K562 (cell line): ENCODE results near the gene AK4. TPM values are rescaled to one million over a fixed set of nuclear protein-coding genes. Genes with fewer than 3 reads are reported as not detected.

ENCODE experiments used
- HMG20B ChIP-seq: fragments of 250-450 bp; sonication (Bioruptor Pico); IDR thresholded peaks from 2 replicates; pipeline ENCODE4 v1.5.0; 2021; ENCODE audit warnings: mild to moderate bottlenecking
- JUND ChIP-seq, 2 experiments: IDR thresholded peaks; 2 replicates in 1 of 2; 3 replicates in 1 of 2; pipeline ENCODE4 v1.6.1; 2011; ENCODE audit warnings: borderline replicate concordance in 2 of 2, low read depth in 2 of 2, low read length in 2 of 2, improper control_type of control experiment in 1 of 2, missing biosample characterization in 1 of 2, missing genetic modification characterization in 1 of 2, missing genetic modification reagents in 1 of 2
- MCM5 ChIP-seq: fragments of 450-650 bp; IDR thresholded peaks from 2 replicates; pipeline ENCODE4 v1.6.1; 2016; ENCODE audit warnings: low read depth
- NFRKB ChIP-seq: fragments of 450-650 bp; IDR thresholded peaks from 2 replicates; pipeline ENCODE4 v1.6.1; 2016; ENCODE audit warnings: low read depth
- NR2C2 ChIP-seq, 2 experiments: fragments of 200-800 bp in 1 of 2; sonication (Bioruptor generic) in 1 of 2; sonication (generic) in 1 of 2; formaldehyde crosslinking in 1 of 2; IDR thresholded peaks; 2 replicates each; pipeline versions ENCODE4 v1.6.1 to v1.8.0; 2016 to 2022; ENCODE audit warnings: mild to moderate bottlenecking in 1 of 2, missing compliant biosample characterization in 1 of 2, missing genetic modification characterization in 1 of 2, missing genetic modification reagents in 1 of 2
- NR4A1 ChIP-seq, 2 experiments: fragments of 250-450 bp in 1 of 2; fragments of 450-650 bp in 1 of 2; sonication (Bioruptor Pico) in 1 of 2; IDR thresholded peaks; 2 replicates each; pipeline versions ENCODE4 v1.4.0 to v1.6.1; 2016 to 2020; ENCODE audit warnings: mild to moderate bottlenecking in 2 of 2, missing compliant biosample characterization in 1 of 2, missing genetic modification characterization in 1 of 2, moderate library complexity in 1 of 2
- PHF8 ChIP-seq: fragments of 200-600 bp; sonication (generic); IDR thresholded peaks from 2 replicates; pipeline ENCODE4 v1.6.1; 2012; ENCODE audit warnings: mixed run types, mild to moderate bottlenecking, inconsistent platforms, low read length, moderate library complexity, borderline replicate concordance
- RBM25 ChIP-seq: fragments of 200-400 bp; formaldehyde crosslinking; IDR thresholded peaks from 2 replicates; pipeline ENCODE4 v1.6.1; 2018; ENCODE audit warnings: low read length, low read depth, moderate library complexity; ENCODE audit not compliant: severe bottlenecking
- RNF2 ChIP-seq: sonication (generic); IDR thresholded peaks from 2 replicates; pipeline ENCODE4 v1.6.1; 2016
- SIN3A ChIP-seq, 2 experiments: fragments of 150-350 bp in 1 of 2; IDR thresholded peaks; 2 replicates each; pipeline ENCODE4 v1.6.1; 2011 to 2016; ENCODE audit warnings: borderline replicate concordance in 2 of 2, low read depth in 2 of 2, low read length in 2 of 2, mild to moderate bottlenecking in 2 of 2, moderate library complexity in 2 of 2; ENCODE audit not compliant: control insufficient read depth in 1 of 2
- SMAD4 ChIP-seq: fragments of 250-450 bp; sonication (Bioruptor Pico); conservative IDR thresholded peaks from 2 replicates; pipeline ENCODE4 v1.8.0; 2021; ENCODE audit warnings: inconsistent platforms, mild to moderate bottlenecking, moderate library complexity
- polyA plus RNA-seq, 8 experiments: library from polyadenylated mRNA; depleted of rRNA in 4 of 8; stranded (reverse) in 5 of 8; unstranded in 3 of 8; fragments of >200 nt; fragmentation: Nextera tagmentation in 2 of 8; fragmentation: Illumina TruSeq in 1 of 8; extraction: Ambion mirVana in 2 of 8; extraction: Trizol in 1 of 8; gene quantifications; 2 replicates each; pipeline versions ENCODE4 v1.2.1 to v1.2.3, GENCODE V29; 2011 to 2014; ENCODE audit warnings: inconsistent platforms in 1 of 8, missing spikeins in 1 of 8
- total RNA-seq, 7 experiments: library from RNA; depleted of rRNA in 6 of 7; stranded (reverse); fragments of >200 nt in 6 of 7; fragmentation: Illumina TruSeq in 2 of 7; extraction: Trizol in 2 of 7; gene quantifications; 2 replicates each; pipeline versions ENCODE4 v1.2.1 to v1.2.3, GENCODE V29; 2011 to 2021; ENCODE audit warnings: low replicate concordance in 1 of 7
- TF ChIP-seq, protein P1 (sequence below): fragments of 450-650 bp; IDR thresholded peaks from 2 replicates; pipeline ENCODE4 v1.6.1; 2017; ENCODE audit warnings: antibody characterized with exemption, mild to moderate bottlenecking
- TF ChIP-seq, protein P2 (sequence below), 2 experiments: fragments of 200-800 bp in 1 of 2; sonication (Bioruptor generic) in 1 of 2; sonication (generic) in 1 of 2; formaldehyde crosslinking in 1 of 2; IDR thresholded peaks in 1 of 2; conservative IDR thresholded peaks in 1 of 2; 2 replicates each; pipeline versions ENCODE4 v1.5.0 to v1.6.1; 2016 to 2020; ENCODE audit warnings: missing compliant biosample characterization in 1 of 2, missing genetic modification characterization in 1 of 2, missing genetic modification reagents in 1 of 2
- TF ChIP-seq, protein P3 (sequence below), 2 experiments: fragments of 150-350 bp in 1 of 2; IDR thresholded peaks; 2 replicates each; pipeline ENCODE4 v1.6.1; 2012 to 2016; ENCODE audit warnings: low read depth in 2 of 2, low read length in 2 of 2, mild to moderate bottlenecking in 1 of 2, moderate library complexity in 1 of 2

AK4 gene
- total and polyA plus RNA-seq, 9 of the 15 experiments (the other 6 are each of a cell fraction or from before 2014, with no cell fraction given) = 10.4 to 96.6 (median 21.5) TPM

DNA sequence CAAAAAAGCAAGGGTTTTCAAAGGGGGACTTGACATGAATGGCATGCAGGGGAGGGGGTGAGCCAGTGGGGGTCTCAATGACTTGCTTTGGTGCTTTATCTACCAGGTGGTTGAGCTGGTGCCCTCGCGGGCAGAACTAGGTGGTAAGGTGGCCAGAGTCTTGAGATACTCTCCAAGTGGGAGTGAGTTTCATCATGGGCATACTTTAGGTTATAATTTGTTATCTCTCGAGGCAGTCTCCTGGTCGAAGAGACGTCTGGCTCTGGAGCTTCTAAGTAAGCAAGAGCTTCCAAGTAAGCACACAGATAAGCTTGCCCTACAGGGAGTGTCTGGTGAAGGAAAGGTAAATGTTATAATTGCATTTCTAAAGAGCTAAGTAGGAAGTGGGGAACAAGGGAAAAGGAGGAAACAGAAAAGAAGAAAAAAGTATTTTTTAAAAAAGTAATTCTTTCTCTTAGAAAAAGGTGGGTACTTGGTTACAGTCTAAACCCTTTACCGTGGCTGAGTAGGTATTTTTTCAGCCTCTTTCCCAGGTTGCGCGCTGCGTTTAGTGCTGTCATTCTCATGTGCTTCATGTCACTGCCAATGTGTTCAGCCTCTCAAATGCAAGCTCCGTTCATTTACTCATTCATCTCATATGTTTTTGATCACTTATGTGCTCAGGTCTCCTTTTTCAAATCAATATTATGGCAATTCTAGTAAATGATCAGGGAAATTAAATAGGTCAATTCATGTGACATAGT is 129.8 kb downstream of the AK4 start (continued):
- TF ChIP-seq JUND (IDR thresholded peaks at IDR 0.05; ENCODE audit: borderline replicate concordance, low read depth, low read length) (peak; percentile 37; the same call in 1 of the 2 replicates), JUND (tag; IDR thresholded peaks at IDR 0.05; ENCODE audit: borderline replicate concordance, low read depth, low read length) (no peak; the same call in 2 of the 3 replicates), NFRKB (no peak), HMG20B (CRISPR knock-in tag) (no peak), SMAD4 (peak; percentile 95), NR4A1 (CRISPR knock-in tag; IDR thresholded peaks at IDR 0.05) (no peak), NR4A1 (tag; IDR thresholded peaks at IDR 0.05) (0 out of 2 replicates have a peak, but pooled peaks have one; percentile 52), NR2C2 (CRISPR knock-in tag; IDR thresholded peaks at IDR 0.05) (no peak), NR2C2 (tag; IDR thresholded peaks at IDR 0.05) (no peak), RNF2 (no peak), SIN3A (IDR thresholded peaks at IDR 0.05; ENCODE audit: borderline replicate concordance in 2 of 2, control insufficient read depth in 1 of 2, low read depth in 2 of 2, low read length in 2 of 2) (no peak), MCM5 (no peak), PHF8 (no peak), RBM25 (no peak)
- TF ChIP-seq, protein P1, sequence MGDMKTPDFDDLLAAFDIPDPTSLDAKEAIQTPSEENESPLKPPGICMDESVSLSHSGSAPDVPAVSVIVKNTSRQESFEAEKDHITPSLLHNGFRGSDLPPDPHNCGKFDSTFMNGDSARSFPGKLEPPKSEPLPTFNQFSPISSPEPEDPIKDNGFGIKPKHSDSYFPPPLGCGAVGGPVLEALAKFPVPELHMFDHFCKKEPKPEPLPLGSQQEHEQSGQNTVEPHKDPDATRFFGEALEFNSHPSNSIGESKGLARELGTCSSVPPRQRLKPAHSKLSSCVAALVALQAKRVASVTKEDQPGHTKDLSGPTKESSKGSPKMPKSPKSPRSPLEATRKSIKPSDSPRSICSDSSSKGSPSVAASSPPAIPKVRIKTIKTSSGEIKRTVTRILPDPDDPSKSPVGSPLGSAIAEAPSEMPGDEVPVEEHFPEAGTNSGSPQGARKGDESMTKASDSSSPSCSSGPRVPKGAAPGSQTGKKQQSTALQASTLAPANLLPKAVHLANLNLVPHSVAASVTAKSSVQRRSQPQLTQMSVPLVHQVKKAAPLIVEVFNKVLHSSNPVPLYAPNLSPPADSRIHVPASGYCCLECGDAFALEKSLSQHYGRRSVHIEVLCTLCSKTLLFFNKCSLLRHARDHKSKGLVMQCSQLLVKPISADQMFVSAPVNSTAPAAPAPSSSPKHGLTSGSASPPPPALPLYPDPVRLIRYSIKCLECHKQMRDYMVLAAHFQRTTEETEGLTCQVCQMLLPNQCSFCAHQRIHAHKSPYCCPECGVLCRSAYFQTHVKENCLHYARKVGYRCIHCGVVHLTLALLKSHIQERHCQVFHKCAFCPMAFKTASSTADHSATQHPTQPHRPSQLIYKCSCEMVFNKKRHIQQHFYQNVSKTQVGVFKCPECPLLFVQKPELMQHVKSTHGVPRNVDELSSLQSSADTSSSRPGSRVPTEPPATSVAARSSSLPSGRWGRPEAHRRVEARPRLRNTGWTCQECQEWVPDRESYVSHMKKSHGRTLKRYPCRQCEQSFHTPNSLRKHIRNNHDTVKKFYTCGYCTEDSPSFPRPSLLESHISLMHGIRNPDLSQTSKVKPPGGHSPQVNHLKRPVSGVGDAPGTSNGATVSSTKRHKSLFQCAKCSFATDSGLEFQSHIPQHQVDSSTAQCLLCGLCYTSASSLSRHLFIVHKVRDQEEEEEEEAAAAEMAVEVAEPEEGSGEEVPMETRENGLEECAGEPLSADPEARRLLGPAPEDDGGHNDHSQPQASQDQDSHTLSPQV = peak; percentile 89
- TF ChIP-seq, protein P2, sequence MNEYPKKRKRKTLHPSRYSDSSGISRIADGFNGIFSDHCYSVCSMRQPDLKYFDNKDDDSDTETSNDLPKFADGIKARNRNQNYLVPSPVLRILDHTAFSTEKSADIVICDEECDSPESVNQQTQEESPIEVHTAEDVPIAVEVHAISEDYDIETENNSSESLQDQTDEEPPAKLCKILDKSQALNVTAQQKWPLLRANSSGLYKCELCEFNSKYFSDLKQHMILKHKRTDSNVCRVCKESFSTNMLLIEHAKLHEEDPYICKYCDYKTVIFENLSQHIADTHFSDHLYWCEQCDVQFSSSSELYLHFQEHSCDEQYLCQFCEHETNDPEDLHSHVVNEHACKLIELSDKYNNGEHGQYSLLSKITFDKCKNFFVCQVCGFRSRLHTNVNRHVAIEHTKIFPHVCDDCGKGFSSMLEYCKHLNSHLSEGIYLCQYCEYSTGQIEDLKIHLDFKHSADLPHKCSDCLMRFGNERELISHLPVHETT (CRISPR knock-in tag; conservative IDR thresholded peaks at IDR 0.05 in 1 of 2, IDR thresholded peaks at IDR 0.05 in 1 of 2) = 0 out of 4 replicates have a peak, but pooled peaks of 1 of the 2 experiments have one; percentile 39
- TF ChIP-seq, protein P3, sequence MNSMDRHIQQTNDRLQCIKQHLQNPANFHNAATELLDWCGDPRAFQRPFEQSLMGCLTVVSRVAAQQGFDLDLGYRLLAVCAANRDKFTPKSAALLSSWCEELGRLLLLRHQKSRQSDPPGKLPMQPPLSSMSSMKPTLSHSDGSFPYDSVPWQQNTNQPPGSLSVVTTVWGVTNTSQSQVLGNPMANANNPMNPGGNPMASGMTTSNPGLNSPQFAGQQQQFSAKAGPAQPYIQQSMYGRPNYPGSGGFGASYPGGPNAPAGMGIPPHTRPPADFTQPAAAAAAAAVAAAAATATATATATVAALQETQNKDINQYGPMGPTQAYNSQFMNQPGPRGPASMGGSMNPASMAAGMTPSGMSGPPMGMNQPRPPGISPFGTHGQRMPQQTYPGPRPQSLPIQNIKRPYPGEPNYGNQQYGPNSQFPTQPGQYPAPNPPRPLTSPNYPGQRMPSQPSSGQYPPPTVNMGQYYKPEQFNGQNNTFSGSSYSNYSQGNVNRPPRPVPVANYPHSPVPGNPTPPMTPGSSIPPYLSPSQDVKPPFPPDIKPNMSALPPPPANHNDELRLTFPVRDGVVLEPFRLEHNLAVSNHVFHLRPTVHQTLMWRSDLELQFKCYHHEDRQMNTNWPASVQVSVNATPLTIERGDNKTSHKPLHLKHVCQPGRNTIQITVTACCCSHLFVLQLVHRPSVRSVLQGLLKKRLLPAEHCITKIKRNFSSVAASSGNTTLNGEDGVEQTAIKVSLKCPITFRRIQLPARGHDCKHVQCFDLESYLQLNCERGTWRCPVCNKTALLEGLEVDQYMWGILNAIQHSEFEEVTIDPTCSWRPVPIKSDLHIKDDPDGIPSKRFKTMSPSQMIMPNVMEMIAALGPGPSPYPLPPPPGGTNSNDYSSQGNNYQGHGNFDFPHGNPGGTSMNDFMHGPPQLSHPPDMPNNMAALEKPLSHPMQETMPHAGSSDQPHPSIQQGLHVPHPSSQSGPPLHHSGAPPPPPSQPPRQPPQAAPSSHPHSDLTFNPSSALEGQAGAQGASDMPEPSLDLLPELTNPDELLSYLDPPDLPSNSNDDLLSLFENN (IDR thresholded peaks at IDR 0.05; ENCODE audit: low read depth in 2 of 2, low read length in 2 of 2) = 0 out of 4 replicates have a peak, but pooled peaks of 1 of the 2 experiments have one; percentile 53
